GM21786 (cell line): ENCODE data around the gene PALM2AKAP2.

ENCODE experiments used
- ATAC-seq: cut with Tn5 transposase; IDR thresholded peaks from one replicate; pipeline ENCODE4 v1.9.1; 2021; ENCODE audit not compliant: unreplicated experiment

PALM2AKAP2 gene

GRCh38 chr9:109779711-109780452 is at the start of gene PALM2AKAP2:
Gene PALM2AKAP2, plus strand, starts transcription at chr9:109780198. Its CDS starts 291 bp downstream, at chr9:109780489.
- ATAC-seq: no peak

- no peak for ATAC-seq
Observed at GRCh38 chr9:109730228-109730627, 49.8 kb upstream of the PALM2AKAP2 start.

- ATAC-seq: no peak
Observed at GRCh38 chr9:109733690-109734089, 46.3 kb upstream of the PALM2AKAP2 start.

GRCh38 chr9:109734814-109735213 is 45.2 kb upstream of the PALM2AKAP2 start:
- ATAC-seq: no peak

GRCh38 chr9:109735801-109736200 is 44.2 kb upstream of the PALM2AKAP2 start:
- ATAC-seq: no peak

GRCh38 chr9:109737295-109737694 is 42.7 kb upstream of the PALM2AKAP2 start:
- no peak for ATAC-seq

GRCh38 chr9:109739760-109740159 is 40.2 kb upstream of the PALM2AKAP2 start:
- ATAC-seq: no peak

- ATAC-seq: no peak
Observed at GRCh38 chr9:109742776-109743348, 37.1 kb upstream of the PALM2AKAP2 start.

- ATAC-seq: no peak
Observed at GRCh38 chr9:109743696-109744095, 36.3 kb upstream of the PALM2AKAP2 start.

GRCh38 chr9:109745335-109746283 is 34.4 kb upstream of the PALM2AKAP2 start:
- no peak for ATAC-seq

- no peak for ATAC-seq
Observed at GRCh38 chr9:109751253-109751652, 28.7 kb upstream of the PALM2AKAP2 start.

GRCh38 chr9:109753308-109753707 is 26.7 kb upstream of the PALM2AKAP2 start:
- no peak for ATAC-seq

GRCh38 chr9:109755040-109755439 is 25.0 kb upstream of the PALM2AKAP2 start:
- ATAC-seq: no peak

- ATAC-seq: no peak
Observed at GRCh38 chr9:109759589-109759988, 20.4 kb upstream of the PALM2AKAP2 start.

- ATAC-seq: no peak
Observed at GRCh38 chr9:109765278-109765677, 14.7 kb upstream of the PALM2AKAP2 start.

GRCh38 chr9:109765830-109766229 is 14.2 kb upstream of the PALM2AKAP2 start:
- no peak for ATAC-seq

- no peak for ATAC-seq
Observed at GRCh38 chr9:109766351-109766750, 13.6 kb upstream of the PALM2AKAP2 start.

GRCh38 chr9:109767404-109767803 is 12.6 kb upstream of the PALM2AKAP2 start:
- ATAC-seq: no peak

- ATAC-seq: no peak
Observed at GRCh38 chr9:109767814-109768213, 12.2 kb upstream of the PALM2AKAP2 start.

GRCh38 chr9:109769250-109769649 is 10.7 kb upstream of the PALM2AKAP2 start:
- no peak for ATAC-seq

- no peak for ATAC-seq
Observed at GRCh38 chr9:109770101-109770500, 9.9 kb upstream of the PALM2AKAP2 start.

- ATAC-seq: no peak
Observed at GRCh38 chr9:109771087-109771486, 8.9 kb upstream of the PALM2AKAP2 start.
